GM12878 (cell line): Measurements from ENCODE around the gene RGL1. TPM values are rescaled to one million over a fixed set of nuclear protein-coding genes. Genes with fewer than 3 reads are reported as not detected.

ENCODE experiments used
- ATAC-seq: fragments of 200-7000 bp; cut with Tn5 transposase; 3 replicates; pipeline ENCODE4 v1.9.1; 2020; ENCODE audit warnings: mild to moderate bottlenecking, moderate library complexity
- BruUV-seq: library from RNA; stranded (reverse); fragments of 400-500 nt; replicated peaks from 2 replicates; lab custom pipeline; 2021; lab: Mats Ljungman, UMichigan
- CTCF ChIA-PET: fragments of 300-600 bp; sonication (Branson Sonifier 250); formaldehyde crosslinking; extraction: SDS; loops from one replicate; lab custom pipeline; 2021; ENCODE audit warnings: inconsistent platforms; lab: Yijun Ruan, JAX
- POLR2A ChIA-PET: fragments of 350-600 bp; formaldehyde crosslinking; extraction: SDS; loops from one replicate; lab custom pipeline; 2021; ENCODE audit warnings: inconsistent platforms; lab: Charles Lee
- RAD21 ChIA-PET: fragments of 300-600 bp; sonication (Branson Sonifier 250); formaldehyde crosslinking; loops from one replicate; lab custom pipeline; 2023; ENCODE audit warnings: antibody characterized with exemption; ENCODE audit not compliant: unreplicated experiment; lab: Charles Lee
- SMC1A ChIA-PET: fragments of 300-600 bp; sonication (Branson Sonifier 250); formaldehyde crosslinking; loops from one replicate; lab custom pipeline; 2023; ENCODE audit not compliant: unreplicated experiment, uncharacterized antibody; lab: Charles Lee
- DNase-seq: peaks from one replicate; pipeline ENCODE4 v3.0.0-alpha.2; 2011; ENCODE audit warnings: low read depth, low spot score
- FAIRE-seq: peaks from 3 replicates; lab custom pipeline; 2011; peaks lifted over from hg19 to GRCh38; lab: Jason Lieb, UNC
- H2AFZ ChIP-seq: 2 replicates; pipeline ENCODE4 v1.6.0; 2011; ENCODE audit warnings: low read depth, low read length, control low read depth; ENCODE audit not compliant: control insufficient read depth
- H3K27ac ChIP-seq: 2 replicates; pipeline ENCODE4 v1.5.1; 2011; ENCODE audit warnings: control low read depth; ENCODE audit not compliant: control insufficient read depth, insufficient read depth
- H3K27me3 ChIP-seq, 2 experiments: replicated peaks in 1 of 2; 2 replicates each; pipeline versions ENCODE4 v1.6.0 to v1.6.1; 2011; ENCODE audit warnings: low read length in 1 of 2; ENCODE audit not compliant: control insufficient read depth in 2 of 2, insufficient read depth in 2 of 2
- H3K36me3 ChIP-seq, 2 experiments: 2 replicates each; pipeline ENCODE4 v1.5.1; 2011; ENCODE audit warnings: low read length in 1 of 2; ENCODE audit not compliant: control insufficient read depth in 2 of 2, insufficient read depth in 2 of 2
- H3K4me1 ChIP-seq: 2 replicates; pipeline ENCODE4 v1.6.1; 2011; ENCODE audit warnings: mild to moderate bottlenecking, low read length, moderate library complexity, mixed read lengths; ENCODE audit not compliant: control insufficient read depth, insufficient read depth
- H3K4me2 ChIP-seq: 2 replicates; pipeline ENCODE4 v1.6.0; 2011; ENCODE audit warnings: control low read depth; ENCODE audit not compliant: control insufficient read depth, insufficient read depth
- H3K4me3 ChIP-seq: fragments of 200-600 bp; sonication (generic); 2 replicates; pipeline ENCODE4 v1.5.1; 2016
- H3K79me2 ChIP-seq: 2 replicates; pipeline ENCODE4 v1.6.0; 2011; ENCODE audit warnings: low read length; ENCODE audit not compliant: control insufficient read depth, insufficient read depth
- H3K9ac ChIP-seq: 2 replicates; pipeline ENCODE4 v1.8.0; 2011; ENCODE audit warnings: low read length, control low read depth, mixed read lengths; ENCODE audit not compliant: control insufficient read depth, insufficient read depth
- H3K9me3 ChIP-seq: replicated peaks from 3 replicates; pipeline ENCODE4 v1.5.1; 2011; ENCODE audit warnings: mild to moderate bottlenecking, low read length; ENCODE audit not compliant: control insufficient read depth, insufficient read depth
- H4K20me1 ChIP-seq: 2 replicates; pipeline ENCODE4 v1.6.0; 2011; ENCODE audit not compliant: control insufficient read depth, insufficient read depth
- BMI1 ChIP-seq: fragments of 450-650 bp; IDR thresholded peaks from 2 replicates; pipeline ENCODE4 v1.6.1; 2016; ENCODE audit warnings: mild to moderate bottlenecking, moderate library complexity, borderline replicate concordance
- CHD2 ChIP-seq: IDR thresholded peaks from 2 replicates; pipeline ENCODE4 v1.6.1; 2011; ENCODE audit warnings: low read depth, low read length, improper control_type of control experiment, borderline replicate concordance
- FOXK2 ChIP-seq: fragments of 450-650 bp; IDR thresholded peaks from 2 replicates; pipeline ENCODE4 v1.6.1; 2017; ENCODE audit warnings: mild to moderate bottlenecking, moderate library complexity
- NR2C2 ChIP-seq: IDR thresholded peaks from 2 replicates; pipeline ENCODE4 v1.6.1; 2011; ENCODE audit warnings: borderline replicate concordance, low read depth; ENCODE audit not compliant: control insufficient read depth, insufficient read length
- ZNF687 ChIP-seq: fragments of 450-650 bp; IDR thresholded peaks from 2 replicates; pipeline ENCODE4 v1.6.1; 2017; ENCODE audit warnings: mild to moderate bottlenecking, moderate library complexity
- WGBS: methylation state at CpG from one replicate; pipeline ENCODE4 v1.1.6; 2016; ENCODE audit warnings: low lambda C conversion rate; ENCODE audit not compliant: insufficient replicate concordance, insufficient coverage; ENCODE audit errors: missing lambda C conversion rate; 5-methylcytosine and 5-hydroxymethylcytosine counted together
- in situ Hi-C: fragments of 300-500 bp; cut with MboI; formaldehyde crosslinking; loops from 9 replicates; pipeline ENCODE4 v1.14.3; 2018; ENCODE audit warnings: mixed read lengths
- intact Hi-C: fragments of 100-400 bp; cut with micrococcal nuclease; formaldehyde crosslinking; loops from one replicate; pipeline ENCODE4 v1.14.2; 2022; ENCODE audit not compliant: unreplicated experiment
- polyA plus RNA-seq, 11 experiments: library from polyadenylated mRNA; depleted of rRNA in 4 of 11; unstranded in 6 of 11; stranded (reverse) in 5 of 11; fragments of >200 nt; fragmentation: Nextera tagmentation in 4 of 11; fragmentation: Illumina TruSeq in 1 of 11; extraction: Ambion mirVana in 4 of 11; extraction: Trizol in 1 of 11; gene quantifications; 1 replicate in 1 of 11; 2 replicates in 10 of 11; pipeline versions ENCODE4 v1.2.1 to v1.2.3, GENCODE V29; 2011 to 2016; ENCODE audit warnings: inconsistent platforms in 2 of 11, missing spikeins in 2 of 11, low read depth in 1 of 11
- total RNA-seq, 4 experiments: library from RNA; depleted of rRNA in 3 of 4; stranded (reverse); fragments of >200 nt in 3 of 4; fragmentation: Illumina TruSeq in 1 of 4; extraction: Trizol in 1 of 4; gene quantifications; 2 replicates each; pipeline versions ENCODE4 v1.2.1 to v1.2.3, GENCODE V29; 2013 to 2021

Gene RGL1
- total and polyA plus RNA-seq, 10 of the 15 experiments (the other 5 are each of a cell fraction or from before 2014, with no cell fraction given), result 8.1 to 25.0 (median 19.0) TPM

- BruUV-seq, result no TSS peak
- peaks cover 22 to 64% of the 10 kb centered on the region in 2 experiments for H3K36me3 ChIP-seq
- H3K27ac ChIP-seq, result no peak overlapping the region
- 0 out of 2 replicates have a peak, but pooled peaks cover 2% of the 10 kb centered on the region for H3K79me2 ChIP-seq
- no peaks in the 10 kb centered on the region for H3K9me3 ChIP-seq
- no peaks in the 10 kb centered on the region; the same call in 1 of the 2 replicates for H4K20me1 ChIP-seq
- FAIRE-seq (no peak), DNase-seq (no peak), ATAC-seq (no peak)
- intact Hi-C loops (no loop called here), in situ Hi-C loops (no loop called here)
- H3K4me1 ChIP-seq, result peaks cover 2% of the 10 kb centered on the region
- H3K4me3 ChIP-seq, result no peak overlapping the region
- CTCF ChIA-PET, result interaction anchor here (0.9 to 4.1 kb wide), 2 partner anchors 235 to 265 kb away, joined by 3 to 24 read pairs; no protein-coding TSS in a partner anchor
- 43% methylated on average over 3 of the region's 3 CpGs for WGBS
- H3K9ac ChIP-seq, result no peak overlapping the region
- no peaks in the 10 kb centered on the region for H3K27me3 ChIP-seq
- SMC1A ChIA-PET, result interaction anchor here (0.6 to 4.1 kb wide), 4 partner anchors 9 to 610 kb away, joined by 3 to 31 read pairs (median 4); no protein-coding TSS in a partner anchor
- no peak overlapping the region for H2AFZ ChIP-seq
- TF ChIP-seq CHD2, result no peak
- TF ChIP-seq NR2C2, result no peak
- no peak for TF ChIP-seq BMI1
- no peak for TF ChIP-seq ZNF687
- no peak for TF ChIP-seq FOXK2
- H3K4me2 ChIP-seq, result no peak overlapping the region
- POLR2A ChIA-PET, result interaction anchor here (0.6 kb wide), 1 partner anchor 406 kb away, joined by 3 read pairs; no protein-coding TSS in a partner anchor
- RAD21 ChIA-PET, result interaction anchor here (1.5 to 1.6 kb wide), 2 partner anchors 236 to 266 kb away, joined by 6 to 8 read pairs; no protein-coding TSS in a partner anchor
Observed at GRCh38 chr1:183920651-183921050, 115.7 kb downstream of the RGL1 start.
